WTC11 (cell line): Measurements from ENCODE around the gene USP2. TPM values are rescaled to one million over a fixed set of nuclear protein-coding genes. Genes with fewer than 3 reads are reported as not detected.
"Not testable (repeated sequence)": the region's sequence is repeated elsewhere in the genome, so short reads cannot be mapped to it uniquely, and the experiment has no call there.

Source experiments
- ATAC-seq: fragments of 200-7000 bp; cut with Tn5 transposase; 2 replicates; pipeline ENCODE4 v1.10.0; 2021; ENCODE audit warnings: mild to moderate bottlenecking, moderate library complexity
- CTCF ChIA-PET: fragments of 300-600 bp; sonication (Branson Sonifier 250); formaldehyde crosslinking; loops from one replicate; lab custom pipeline; 2021; ENCODE audit warnings: antibody characterized with exemption; lab: Charles Lee
- POLR2A ChIA-PET: fragments of 350-600 bp; sonication (Branson Sonifier 250); formaldehyde crosslinking; loops from one replicate; lab custom pipeline; 2021; ENCODE audit warnings: antibody characterized with exemption; lab: Charles Lee
- DNase-seq: peaks from one replicate; pipeline ENCODE4 v3.0.0; 2021; ENCODE audit warnings: low spot score
- H3K27ac Mint-ChIP-seq: 2 replicates; pipeline ENCODE4 v1.8.0; 2021; ENCODE audit warnings: mixed read lengths
- H3K27me3 Mint-ChIP-seq: 2 replicates; pipeline ENCODE4 v1.8.0; 2021; ENCODE audit warnings: low read depth, mild to moderate bottlenecking, moderate library complexity, mixed read lengths
- H3K36me3 Mint-ChIP-seq: 2 replicates; pipeline ENCODE4 v1.8.0; 2021; ENCODE audit warnings: mixed read lengths
- H3K4me1 Mint-ChIP-seq: 2 replicates; pipeline ENCODE4 v1.8.0; 2022; ENCODE audit warnings: mixed read lengths
- H3K4me3 Mint-ChIP-seq: 2 replicates; pipeline ENCODE4 v1.8.0; 2021; ENCODE audit warnings: mild to moderate bottlenecking, moderate library complexity, mixed read lengths
- H3K9me3 Mint-ChIP-seq: 2 replicates; pipeline ENCODE4 v1.8.0; 2021; ENCODE audit warnings: mixed read lengths
- ATF1 ChIP-seq: sonication (generic); formaldehyde crosslinking; IDR thresholded peaks from 2 replicates; pipeline ENCODE4 v1.8.1; 2023; ENCODE audit warnings: mild to moderate bottlenecking, moderate library complexity, missing genetic modification reagents
- ATF6 ChIP-seq: sonication (generic); formaldehyde crosslinking; IDR thresholded peaks from 2 replicates; pipeline ENCODE4 v1.8.1; 2023; ENCODE audit warnings: mild to moderate bottlenecking, missing genetic modification reagents
- FOXK1 ChIP-seq: sonication (generic); formaldehyde crosslinking; IDR thresholded peaks from 2 replicates; pipeline ENCODE4 v1.8.0; 2022; ENCODE audit warnings: mild to moderate bottlenecking, moderate library complexity, missing genetic modification reagents
- FOXP1 ChIP-seq: sonication (generic); formaldehyde crosslinking; IDR thresholded peaks from 2 replicates; pipeline ENCODE4 v1.8.0; 2022; ENCODE audit warnings: missing genetic modification reagents, mild to moderate bottlenecking, moderate library complexity, borderline replicate concordance
- FOXP4 ChIP-seq: sonication (generic); formaldehyde crosslinking; IDR thresholded peaks from 2 replicates; pipeline ENCODE4 v1.8.0; 2022; ENCODE audit warnings: mild to moderate bottlenecking, missing genetic modification reagents
- IRF2 ChIP-seq: sonication (generic); formaldehyde crosslinking; IDR thresholded peaks from 2 replicates; pipeline ENCODE4 v1.8.0; 2022; ENCODE audit warnings: low read depth, missing genetic modification reagents, borderline replicate concordance
- KAT7 ChIP-seq: sonication (generic); formaldehyde crosslinking; IDR thresholded peaks from 2 replicates; pipeline ENCODE4 v1.8.1; 2023; ENCODE audit warnings: missing genetic modification reagents, mild to moderate bottlenecking, borderline replicate concordance
- NR2C2 ChIP-seq: sonication (generic); formaldehyde crosslinking; IDR thresholded peaks from 2 replicates; pipeline ENCODE4 v1.8.0; 2022; ENCODE audit warnings: mild to moderate bottlenecking, missing genetic modification reagents
- OVOL2 ChIP-seq: fragments of 250-450 bp; sonication (Bioruptor Pico); IDR thresholded peaks from 2 replicates; pipeline ENCODE4 v1.9.0; 2021; ENCODE audit warnings: mild to moderate bottlenecking, borderline replicate concordance
- PRDM15 ChIP-seq: sonication (generic); formaldehyde crosslinking; IDR thresholded peaks from 2 replicates; pipeline ENCODE4 v1.8.0; 2022; ENCODE audit warnings: missing genetic modification reagents
- RELA ChIP-seq: sonication (generic); formaldehyde crosslinking; IDR thresholded peaks from 2 replicates; pipeline ENCODE4 v1.8.1; 2022; ENCODE audit warnings: missing genetic modification reagents, mild to moderate bottlenecking, borderline replicate concordance
- SMAD4 ChIP-seq: sonication (generic); formaldehyde crosslinking; IDR thresholded peaks from 2 replicates; pipeline ENCODE4 v1.8.0; 2022; ENCODE audit warnings: mild to moderate bottlenecking, missing genetic modification reagents
- TCF7 ChIP-seq: sonication (generic); formaldehyde crosslinking; IDR thresholded peaks from 2 replicates; pipeline ENCODE4 v1.8.0; 2022; ENCODE audit warnings: mild to moderate bottlenecking, low read depth, missing genetic modification reagents, moderate library complexity
- ZNF416 ChIP-seq: fragments of 250-450 bp; sonication (Bioruptor Pico); IDR thresholded peaks from 2 replicates; pipeline ENCODE4 v1.9.0; 2021; ENCODE audit warnings: mild to moderate bottlenecking, inconsistent platforms
- ZNF532 ChIP-seq: fragments of 250-450 bp; sonication (Bioruptor Pico); IDR thresholded peaks from 2 replicates; pipeline ENCODE4 v1.9.0; 2021; ENCODE audit warnings: mild to moderate bottlenecking, borderline replicate concordance
- total RNA-seq: library from RNA; stranded (reverse); gene quantifications from 3 replicates; pipeline ENCODE4 v1.2.3, GENCODE V29; 2021

USP2 gene
- total RNA-seq, 1 experiment from 2014 or later, result 8.0 TPM

- TF ChIP-seq FOXK1 (CRISPR knock-in tag), result no peak
- no peak for TF ChIP-seq ATF6 (CRISPR knock-in tag)
- TF ChIP-seq ATF1 (CRISPR knock-in tag), result no peak
Observed at GRCh38 chr11:119384332-119384731, 2.8 kb upstream of the USP2 start (continued).

GRCh38 chr11:119382513-119382912 is 1.0 kb upstream of the USP2 start:
- POLR2A ChIA-PET, result not testable (repeated sequence)

GRCh38 chr11:119382101-119382500 is 611 bp upstream of the USP2 start:
- H3K27ac Mint-ChIP-seq, result no peak overlapping the region
- H3K4me3 Mint-ChIP-seq, result no peak overlapping the region
- CTCF ChIA-PET, result interaction anchor here (0.9 to 12.9 kb wide), 9 partner anchors 13 to 229 kb away, joined by 3 to 262 read pairs (median 10); partner anchors contain the start of genes C1QTNF5, MFRP and THY1
- POLR2A ChIA-PET, result no interaction called here
- ATAC-seq, result no peak
- peaks cover 20% of the 10 kb centered on the region for H3K27me3 Mint-ChIP-seq
- peaks cover 35% of the 10 kb centered on the region for H3K4me1 Mint-ChIP-seq
- TF ChIP-seq SMAD4 (no peak), NR2C2 (CRISPR knock-in tag) (no peak), FOXK1 (CRISPR knock-in tag) (no peak), ZNF416 (CRISPR knock-in tag) (no peak), RELA (no peak), IRF2 (no peak), OVOL2 (CRISPR knock-in tag) (no peak), FOXP4 (CRISPR knock-in tag) (no peak), PRDM15 (CRISPR knock-in tag) (no peak), TCF7 (CRISPR knock-in tag) (no peak), KAT7 (no peak), FOXP1 (CRISPR knock-in tag) (no peak), ZNF532 (CRISPR knock-in tag) (no peak)
- TF ChIP-seq, all 79 proteins: peak for 0
- H3K36me3 Mint-ChIP-seq, result no peaks in the 10 kb centered on the region
- H3K9me3 Mint-ChIP-seq, result no peaks in the 10 kb centered on the region
- DNase-seq, result no peak

More at GRCh38 chr11:119382513-119382912, 1.0 kb upstream of the USP2 start:
- not testable (repeated sequence) for H3K4me3 Mint-ChIP-seq, H3K27ac Mint-ChIP-seq, H3K36me3 Mint-ChIP-seq, H3K9me3 Mint-ChIP-seq, ATAC-seq, DNase-seq
- CTCF ChIA-PET, result interaction anchor here (0.9 to 12.9 kb wide), 8 partner anchors 9 to 229 kb away, joined by 3 to 262 read pairs (median 11); partner anchors contain the start of genes C1QTNF5, MFRP and THY1
- H3K27me3 Mint-ChIP-seq, result peaks cover 20% of the 10 kb centered on the region
- H3K4me1 Mint-ChIP-seq, result peaks cover 31% of the 10 kb centered on the region
